KOPT-K1 (cell line): ENCODE results near the gene SLC22A31.
"Not testable (repeated sequence)": the region's sequence is repeated elsewhere in the genome, so short reads cannot be mapped to it uniquely, and the experiment has no call there.

Experiments used
- H3K27ac ChIP-seq: fragments of 200-600 bp; sonication (generic); 2 replicates; pipeline ENCODE4 v1.5.1; 2016; ENCODE audit warnings: antibody characterized with exemption, mild to moderate bottlenecking, low read depth, low read length; ENCODE audit not compliant: poor library complexity, severe bottlenecking
- H3K36me3 ChIP-seq: fragments of 200-600 bp; sonication (generic); 2 replicates; pipeline ENCODE4 v1.5.1; 2017; ENCODE audit warnings: antibody characterized with exemption, mild to moderate bottlenecking, low read length, moderate library complexity; ENCODE audit not compliant: insufficient read depth
- H3K9me3 ChIP-seq: fragments of 200-600 bp; sonication (generic); 2 replicates; pipeline ENCODE4 v1.5.1; 2017; ENCODE audit warnings: antibody characterized with exemption, low read length, mild to moderate bottlenecking; ENCODE audit not compliant: insufficient read depth, poor library complexity, severe bottlenecking

The SLC22A31 gene

DNA sequence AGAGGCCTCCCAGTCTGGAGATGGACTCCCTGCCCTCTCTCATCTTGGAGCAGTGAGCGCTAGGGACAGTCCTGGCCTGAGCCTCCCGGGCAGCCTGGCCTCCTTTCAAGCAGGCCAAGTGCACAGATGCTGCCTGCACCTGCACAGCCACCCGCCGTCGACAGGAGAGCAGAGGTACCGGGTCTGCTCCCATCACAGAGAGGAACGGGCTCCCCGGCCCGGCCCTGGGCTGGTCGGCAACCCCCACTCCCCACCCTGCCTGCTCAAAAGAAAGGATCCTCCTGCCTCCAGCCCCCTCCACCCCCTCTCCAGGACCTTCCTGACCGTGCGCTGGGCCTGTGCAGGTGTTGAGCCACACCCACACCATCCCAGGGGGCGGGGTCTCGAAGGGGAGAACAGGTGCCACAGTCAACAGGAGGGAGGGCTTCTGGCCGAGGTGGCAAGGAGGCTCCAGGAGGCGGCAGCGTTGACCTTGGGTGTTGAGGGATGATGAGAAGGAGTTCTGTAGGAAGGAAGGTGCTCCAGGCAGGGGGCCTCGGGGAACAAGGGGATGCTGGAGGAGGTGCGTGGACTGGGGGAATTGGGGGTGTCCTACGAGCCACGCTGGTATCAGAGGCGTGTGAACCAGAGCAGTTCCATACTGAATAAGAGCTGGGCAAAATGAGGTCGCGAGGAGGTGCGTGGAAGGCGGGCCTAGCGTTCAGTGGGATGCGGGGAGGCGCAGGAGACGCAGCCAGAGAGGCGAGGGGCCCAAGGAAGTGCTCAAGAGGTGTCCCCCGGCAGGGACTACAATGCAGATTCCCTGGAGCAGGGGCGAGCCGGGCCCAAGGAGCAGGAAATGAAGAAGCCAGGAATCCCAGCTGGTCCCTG lies 29.8 kb downstream of the SLC22A31 start:
- H3K9me3 ChIP-seq = no peaks in the 10 kb centered on the region
- no peak overlapping the region for H3K27ac ChIP-seq
- H3K36me3 ChIP-seq = no peaks in the 10 kb centered on the region

DNA sequence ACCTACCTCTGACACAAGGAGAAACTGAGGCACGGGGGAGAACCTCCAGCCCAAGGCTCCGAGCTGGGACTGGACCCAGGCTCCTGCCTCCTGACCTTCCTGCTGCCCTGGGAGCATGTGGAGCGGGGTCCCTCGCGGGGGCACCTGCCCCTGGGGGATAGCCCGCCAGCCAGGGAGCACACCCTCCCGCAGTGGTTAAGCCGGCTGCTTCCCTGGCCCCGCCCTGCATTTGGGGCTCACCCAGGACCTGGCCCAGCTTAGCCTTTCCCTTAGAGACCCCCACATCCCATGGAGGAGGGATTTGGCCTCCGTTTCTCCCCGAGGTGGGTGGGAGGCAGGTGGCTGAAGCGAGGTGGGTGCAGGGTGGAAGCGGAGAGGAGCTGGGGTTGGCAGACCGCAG lies 30.6 kb downstream of the SLC22A31 start:
- no peak overlapping the region for H3K27ac ChIP-seq
- H3K36me3 ChIP-seq = no peaks in the 10 kb centered on the region
- H3K9me3 ChIP-seq = no peaks in the 10 kb centered on the region

DNA sequence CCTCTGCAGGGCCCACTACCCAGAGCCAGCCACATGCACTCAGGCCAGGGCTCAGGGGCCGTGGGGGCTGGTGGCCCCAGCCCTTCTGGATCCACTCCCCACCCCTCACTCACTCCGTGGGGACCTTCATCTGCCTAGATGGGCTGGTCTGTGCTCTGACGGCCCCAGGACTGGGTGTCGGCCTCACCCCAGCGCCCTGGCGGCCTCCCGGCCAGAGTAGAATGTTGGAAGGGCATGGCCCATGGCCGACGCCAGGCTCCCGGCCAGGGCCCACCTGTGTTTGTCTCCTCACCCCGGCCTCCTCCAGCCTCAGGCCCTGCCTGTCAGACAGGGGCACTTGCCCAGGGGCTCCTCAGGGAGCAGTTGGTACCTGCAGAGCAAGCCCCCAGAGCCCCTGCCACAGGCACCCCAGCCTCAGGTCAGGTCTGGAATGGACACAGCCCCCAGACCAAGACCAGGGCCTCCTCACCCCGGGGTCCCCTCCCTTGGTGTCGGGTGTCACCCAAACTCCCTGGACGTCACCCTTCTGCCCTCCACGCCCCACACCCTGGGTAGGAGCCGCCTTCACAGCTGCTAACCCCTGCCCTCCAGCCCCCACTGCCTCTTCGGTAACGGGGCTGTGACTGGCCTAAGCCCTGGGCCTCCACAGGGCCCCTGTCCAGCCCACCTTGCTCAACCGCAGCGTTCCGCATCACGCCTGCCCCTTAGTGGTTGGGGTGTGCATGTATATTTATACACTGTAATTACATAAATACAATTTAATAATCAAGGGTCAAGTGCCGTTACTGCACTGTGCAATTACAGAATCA lies 31.8 kb downstream of the SLC22A31 start:
- Histone ChIP-seq H3K27ac (no peak overlapping the region), H3K9me3 (no peaks in the 10 kb centered on the region), H3K36me3 (no peaks in the 10 kb centered on the region)

DNA sequence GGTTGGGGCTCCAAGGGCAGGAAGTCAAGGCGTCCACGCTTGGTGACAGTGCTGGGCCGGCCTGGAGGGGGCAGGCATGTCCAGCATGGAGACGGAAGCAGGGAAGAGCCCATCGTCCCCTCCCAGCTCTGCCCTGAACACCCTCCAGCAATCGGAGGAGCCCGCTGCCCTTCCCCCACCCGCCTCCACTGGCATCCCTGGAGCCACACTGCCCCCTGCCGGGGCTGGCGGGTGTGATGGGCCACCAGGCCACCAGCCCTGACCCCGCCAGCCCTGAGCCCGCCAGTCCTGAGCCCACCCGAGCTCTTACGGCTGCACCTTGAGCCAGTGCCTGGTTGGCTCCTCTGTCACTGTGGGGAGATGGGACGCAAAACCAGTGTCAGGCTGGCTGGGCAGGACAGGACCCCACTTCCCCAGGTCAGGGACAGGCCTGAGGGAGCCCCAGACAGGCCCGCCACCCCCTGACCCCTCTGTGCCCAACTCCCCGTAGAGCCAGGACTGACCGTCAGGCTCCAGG lies 32.9 kb downstream of the SLC22A31 start:
- Histone ChIP-seq H3K36me3 (no peaks in the 10 kb centered on the region), H3K27ac (peak overlapping the region; percentile 60), H3K9me3 (no peaks in the 10 kb centered on the region)

DNA sequence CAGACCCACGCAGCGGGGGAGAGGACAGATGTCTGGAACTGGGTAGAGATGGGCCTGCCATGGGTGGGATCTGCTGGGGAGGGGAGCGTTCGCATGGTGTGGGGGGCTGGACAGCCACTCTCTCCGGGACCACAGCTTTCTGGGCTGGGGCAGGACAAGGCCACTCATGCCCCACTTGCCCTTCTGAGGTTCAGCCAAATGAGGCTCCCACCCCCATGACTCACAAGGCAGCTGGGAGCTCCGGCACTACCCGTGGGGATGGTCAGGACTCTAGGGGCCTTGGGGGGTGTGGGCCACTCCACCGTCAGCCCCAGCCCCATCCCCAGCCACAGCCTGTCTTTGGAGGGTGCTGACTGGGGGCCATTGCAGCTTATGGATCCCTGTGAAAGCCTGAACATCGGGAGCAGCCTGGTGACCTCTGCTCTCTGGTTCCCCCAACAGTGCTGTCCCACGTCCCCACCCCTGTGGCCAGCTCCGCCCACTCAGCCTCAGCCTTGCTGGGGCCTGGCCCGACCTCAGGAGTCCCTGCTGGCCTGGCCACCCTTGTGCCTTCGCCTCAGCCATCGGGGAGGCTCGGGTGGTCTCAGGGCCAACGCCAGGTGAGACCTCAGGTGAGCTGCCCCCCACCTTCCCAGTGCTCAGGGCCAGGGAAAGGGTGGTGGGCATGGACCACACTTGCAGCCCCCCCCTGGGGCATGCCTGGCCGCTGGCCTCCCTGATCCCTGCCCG lies 33.5 kb downstream of the SLC22A31 start:
- H3K27ac ChIP-seq = peak overlapping the region; percentile 60
- H3K9me3 ChIP-seq = no peaks in the 10 kb centered on the region

DNA sequence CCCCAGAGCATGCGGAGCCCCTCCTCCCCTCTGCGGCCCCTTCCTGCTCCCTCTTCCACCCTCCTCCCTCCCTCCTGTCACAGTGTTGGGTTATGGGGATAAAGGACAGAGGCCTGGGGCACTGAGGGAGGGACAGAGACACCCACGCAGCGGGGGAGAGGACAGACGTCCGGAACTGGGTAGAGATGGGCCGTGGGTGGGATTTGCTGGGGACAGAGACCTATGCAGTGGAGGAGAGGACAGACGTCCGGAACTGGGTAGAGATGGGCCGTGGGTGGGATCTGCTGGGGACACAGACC lies 34.7 kb downstream of the SLC22A31 start:
- H3K27ac ChIP-seq, H3K9me3 ChIP-seq, H3K36me3 ChIP-seq: not testable (repeated sequence)

More for the DNA sequence above, 33.5 kb downstream of the SLC22A31 start:
- H3K36me3 ChIP-seq = no peaks in the 10 kb centered on the region

DNA sequence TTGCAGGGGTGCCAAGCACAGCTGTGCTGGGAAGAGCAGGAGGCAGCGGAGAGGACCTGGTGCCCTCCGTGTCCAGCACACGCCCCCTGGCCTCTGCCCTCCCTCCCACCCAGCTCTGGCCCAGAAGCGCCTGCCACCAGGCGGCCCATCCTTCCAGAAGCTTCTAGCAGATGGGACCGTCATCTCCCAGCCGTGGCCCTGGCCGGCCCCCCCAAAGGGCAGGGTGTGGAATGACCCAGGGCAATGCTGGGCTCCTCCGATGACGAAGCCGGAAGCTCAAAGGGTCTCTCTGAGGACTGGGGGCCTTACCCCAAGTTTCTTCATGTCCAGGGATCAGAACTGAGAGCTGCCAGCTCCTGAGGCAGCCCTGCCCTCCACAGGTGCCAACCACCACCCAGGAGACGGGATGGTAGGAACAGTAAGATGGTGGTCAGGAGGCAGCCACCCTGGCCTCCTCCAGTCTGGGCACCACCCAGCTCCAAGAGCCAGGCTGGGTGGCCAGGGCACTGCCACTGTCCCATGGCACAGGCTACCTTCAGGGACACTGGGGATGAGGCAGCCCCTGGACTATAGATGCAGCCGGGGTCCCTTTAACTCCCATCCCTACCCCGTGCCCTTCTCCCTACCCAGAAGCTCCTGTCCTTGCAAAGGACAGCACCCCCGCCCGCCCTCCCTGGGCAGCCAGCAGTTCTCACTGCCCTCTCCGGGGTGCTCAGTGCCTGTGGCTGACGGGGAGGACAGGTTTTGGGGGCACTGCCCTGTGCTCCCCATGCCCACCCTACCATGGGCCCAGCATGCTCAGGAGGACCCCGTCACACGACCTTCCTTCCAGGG lies 35.3 kb downstream of the SLC22A31 start:
- Histone ChIP-seq H3K9me3 (no peaks in the 10 kb centered on the region), H3K36me3 (no peaks in the 10 kb centered on the region), H3K27ac (no peak overlapping the region)

DNA sequence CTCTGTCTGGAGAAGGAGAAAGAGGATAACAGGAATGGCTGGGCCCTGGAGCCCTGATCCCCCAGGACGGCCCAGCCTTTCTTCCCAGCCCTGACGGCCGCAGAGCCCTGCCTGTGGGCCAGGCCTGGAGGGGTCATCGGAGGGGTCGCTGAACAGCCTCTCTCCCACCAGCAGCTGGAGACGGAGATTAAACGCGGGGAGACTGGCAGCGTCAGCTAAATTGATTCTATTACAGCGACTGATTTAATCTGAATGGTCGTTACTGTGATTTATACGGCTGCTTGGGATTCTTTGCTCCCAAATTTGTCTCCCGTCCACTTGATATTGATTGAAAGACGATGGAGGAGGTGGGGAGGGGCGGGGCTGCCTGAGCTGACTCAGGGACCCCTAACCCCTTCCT lies 35.9 kb downstream of the SLC22A31 start:
- Histone ChIP-seq H3K27ac (no peak overlapping the region), H3K36me3 (no peaks in the 10 kb centered on the region), H3K9me3 (no peaks in the 10 kb centered on the region)

DNA sequence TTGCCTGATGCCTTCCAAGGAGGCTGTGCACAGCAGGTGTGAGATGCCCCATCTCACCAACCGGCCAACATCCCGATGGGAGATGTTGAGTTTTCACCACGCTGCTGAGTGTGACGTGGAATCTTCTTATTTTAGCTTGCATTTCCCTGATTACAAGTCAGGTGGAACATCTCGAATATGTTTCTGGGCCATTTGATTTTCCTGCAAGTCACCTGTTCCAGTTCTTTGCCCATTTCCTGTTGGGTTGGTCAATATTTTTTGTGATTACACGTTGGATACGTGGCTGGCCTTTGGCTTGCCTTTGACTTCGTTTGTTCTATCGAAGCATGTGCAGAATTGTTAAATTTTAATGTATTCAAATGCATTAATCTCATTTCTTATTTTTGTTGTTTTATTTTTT lies 37.0 kb downstream of the SLC22A31 start:
- Histone ChIP-seq H3K36me3 (no peaks in the 10 kb centered on the region), H3K27ac (no peak overlapping the region), H3K9me3 (no peaks in the 10 kb centered on the region)

DNA sequence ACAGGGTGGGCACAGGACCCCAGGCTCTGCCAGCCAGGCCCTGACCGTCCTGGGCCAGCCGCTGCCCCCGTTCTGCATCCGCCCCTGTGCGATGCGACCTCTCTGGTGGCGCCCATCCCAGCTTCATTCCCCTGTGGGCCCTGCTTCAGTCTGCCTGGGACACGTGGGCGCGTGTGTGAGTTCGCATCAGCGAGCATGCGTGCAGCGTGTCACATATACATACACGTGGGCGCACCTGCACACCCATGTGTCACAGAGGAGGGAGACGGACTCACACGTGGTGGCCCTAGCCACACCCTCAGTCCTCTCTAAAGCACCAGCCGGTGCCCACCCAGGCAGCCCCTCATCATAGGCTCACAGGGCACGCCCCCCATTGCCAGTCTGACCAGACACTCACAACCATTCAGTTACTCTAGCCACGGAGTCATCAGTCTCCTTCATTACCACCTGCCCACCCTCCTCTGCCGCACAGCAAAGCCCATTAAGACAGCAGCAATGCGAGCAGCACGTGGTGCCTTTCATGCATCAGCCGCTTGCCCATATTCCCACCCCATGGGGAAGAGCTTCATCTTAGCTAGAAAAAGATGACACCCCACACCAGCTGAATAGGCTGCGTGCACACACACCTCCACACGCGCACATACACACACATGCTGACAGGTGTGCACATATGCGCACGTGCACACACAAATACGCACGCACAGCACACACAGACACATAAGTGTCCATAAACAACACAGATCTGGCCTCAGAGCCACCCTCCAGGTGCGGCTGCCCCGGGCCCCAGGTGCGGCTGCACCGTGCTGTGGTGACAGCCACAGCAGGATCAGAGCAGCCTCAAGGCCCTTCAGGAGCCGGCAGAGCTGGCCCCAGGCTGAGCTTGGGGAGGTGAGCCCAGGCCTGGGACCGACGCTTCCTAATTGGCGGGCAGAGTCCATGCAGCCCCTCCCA lies 38.3 kb downstream of the SLC22A31 start:
- Histone ChIP-seq H3K9me3 (no peaks in the 10 kb centered on the region), H3K27ac (no peak overlapping the region), H3K36me3 (no peaks in the 10 kb centered on the region)

DNA sequence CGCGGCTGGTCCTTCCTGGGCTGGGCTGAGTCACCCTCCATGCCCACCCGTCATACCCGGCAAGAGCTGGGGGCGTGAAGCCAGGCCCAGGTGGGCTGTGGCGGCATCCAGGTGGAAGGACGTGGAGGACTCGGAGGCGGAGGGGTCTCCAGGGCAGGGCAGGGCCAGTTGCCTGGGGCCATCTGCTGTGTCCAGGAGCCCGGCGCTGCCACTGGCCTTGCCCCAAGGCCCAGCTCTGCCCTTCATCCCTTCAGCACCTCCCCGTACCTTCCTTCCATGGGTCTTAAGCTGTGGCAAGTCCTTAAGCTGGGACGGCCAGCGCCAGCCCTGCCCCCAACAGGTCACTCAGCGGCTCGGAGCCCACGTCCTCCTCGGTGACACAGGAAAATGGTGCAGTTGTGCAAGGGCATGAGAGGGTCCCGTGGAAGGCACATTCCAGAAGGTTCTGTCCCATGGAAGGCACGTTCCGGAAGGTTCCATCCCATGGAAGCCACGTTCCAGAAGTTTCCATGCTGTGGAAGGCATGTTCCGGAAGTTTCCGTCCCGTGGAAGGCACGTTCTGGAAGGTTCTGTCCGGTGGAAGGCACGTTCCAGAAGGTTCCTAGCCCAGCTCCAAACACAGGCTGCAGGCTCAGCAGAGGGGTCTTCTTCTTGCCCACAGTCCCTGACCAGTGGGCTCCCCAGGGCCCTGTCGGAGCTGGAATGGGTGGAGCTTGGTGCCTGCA lies 39.2 kb downstream of the SLC22A31 start:
- H3K36me3 ChIP-seq = no peaks in the 10 kb centered on the region
- H3K9me3 ChIP-seq = no peaks in the 10 kb centered on the region
- H3K27ac ChIP-seq = no peak overlapping the region

DNA sequence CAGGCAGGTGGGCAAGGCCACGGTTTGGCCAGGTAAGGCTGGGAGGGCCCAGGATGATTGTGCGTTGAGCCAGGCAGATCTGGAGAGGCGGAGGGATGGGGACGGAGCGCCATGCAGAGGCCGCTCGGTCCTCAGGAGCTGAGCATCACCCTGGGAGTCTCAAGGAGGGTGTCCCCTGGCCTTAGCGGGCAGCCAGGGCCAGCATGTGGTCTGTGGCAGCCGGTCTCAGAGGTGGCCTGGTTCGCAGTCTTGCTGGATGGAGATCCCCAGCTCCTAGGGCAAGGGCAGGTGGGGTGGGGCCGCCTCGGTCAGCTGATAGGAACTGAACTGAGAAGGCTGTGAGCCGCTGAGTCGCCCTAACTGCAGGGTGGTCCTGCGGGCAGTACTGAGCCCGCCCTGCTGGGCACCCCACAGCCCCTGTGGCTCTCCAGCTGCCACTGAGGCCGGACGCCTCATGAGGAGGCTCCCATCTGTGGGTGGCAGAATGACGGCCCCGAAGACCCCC lies 40.4 kb downstream of the SLC22A31 start:
- Histone ChIP-seq H3K27ac (no peak overlapping the region), H3K9me3 (no peaks in the 10 kb centered on the region), H3K36me3 (no peaks in the 10 kb centered on the region)
